Tracheal epithelial cell (primary cell): Measurements from ENCODE around the gene FAM83C. TPM values are rescaled to one million over a fixed set of nuclear protein-coding genes. Genes with fewer than 3 reads are reported as not detected.

Source experiments
- total RNA-seq: library from RNA; depleted of rRNA; stranded (reverse); fragments of >200 nt; gene quantifications from 2 replicates; pipeline ENCODE4 v1.2.1, GENCODE V29; 2014

The FAM83C gene
- under 0.01 TPM in 2 replicates for total RNA-seq

GRCh38 chr20:35291654-35292503 is at the start of gene FAM83C:
Gene FAM83C, minus strand, starts transcription at chr20:35292425. Its CDS starts 121 bp downstream, at chr20:35292304.

GRCh38 chr20:35284267-35284991 is 7.8 kb downstream of the FAM83C start, which contains the start of gene EIF6:
Gene EIF6, minus strand, starts transcription at chr20:35284772. Its CDS starts 285 bp downstream, at chr20:35284487.

GRCh38 chr20:35277531-35278395 is 14.5 kb downstream of the FAM83C start, which contains the start of gene MMP24OS:
Gene MMP24OS, minus strand, starts transcription at chr20:35278122. Its CDS starts 193 bp downstream, at chr20:35277929.

Other genes with a start within 250 kb of the FAM83C start
- 34.5 and 61.2 TPM in 2 replicates for gene TRPC4AP, start 199.6 kb downstream of the FAM83C start, total RNA-seq
- 36.9 and 50.6 TPM in 2 replicates for gene EDEM2, start 145.1 kb downstream of the FAM83C start, total RNA-seq
- gene PROCR, start 120.4 kb downstream of the FAM83C start, total RNA-seq: 92.3 and 122 TPM in 2 replicates
- gene MMP24, start 65.7 kb downstream of the FAM83C start, total RNA-seq: 9.4 TPM in 1 of 2 replicates, not detected in the other
- 4.6 and 6.2 TPM in 2 replicates for gene MMP24OS, start 14.3 kb downstream of the FAM83C start, total RNA-seq
- 227 and 412 TPM in 2 replicates for gene EIF6, start 7.7 kb downstream of the FAM83C start, total RNA-seq
- 14.7 and 20.9 TPM in 2 replicates for gene UQCC1, start 119.5 kb upstream of the FAM83C start, total RNA-seq
- gene GDF5, start 145.8 kb upstream of the FAM83C start, total RNA-seq: under 0.01 and 3.9 TPM in 2 replicates
- gene CEP250, start 163.2 kb upstream of the FAM83C start, total RNA-seq: 17.8 and 33.7 TPM in 2 replicates
- gene C20orf173, start 237.2 kb upstream of the FAM83C start, total RNA-seq: not detected in 2 replicates
- 367 and 383 TPM in 2 replicates for gene ERGIC3, start 249.7 kb upstream of the FAM83C start, total RNA-seq